C4-2B (cell line): ENCODE data around the gene THEM4.

Experiments
- ZFX ChIP-seq: fragments of 450-650 bp; IDR thresholded peaks from 2 replicates; pipeline ENCODE4 v1.6.1; 2017
- TF ChIP-seq, protein P1 (sequence below): fragments of 450-650 bp; conservative IDR thresholded peaks from 2 replicates; pipeline ENCODE4 v1.5.1; 2017; ENCODE audit warnings: mild to moderate bottlenecking

DNA sequence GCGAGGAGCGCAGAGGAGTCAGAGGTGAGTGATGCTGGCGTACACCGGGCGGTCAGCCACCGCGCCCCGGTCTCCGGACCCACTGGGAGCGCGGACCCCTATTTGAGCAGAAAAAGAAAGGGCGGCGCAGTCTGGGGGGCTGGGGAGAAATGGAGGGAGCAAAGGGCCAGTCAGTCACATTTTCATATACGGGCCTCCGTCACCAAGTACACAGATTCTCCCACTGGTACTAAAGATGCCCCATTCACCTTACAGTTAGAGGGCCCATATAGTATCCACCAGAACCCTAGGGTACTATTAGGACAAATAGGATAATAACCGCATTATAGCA, 70.3 kb downstream of the THEM4 start:
- TF ChIP-seq, protein P1, sequence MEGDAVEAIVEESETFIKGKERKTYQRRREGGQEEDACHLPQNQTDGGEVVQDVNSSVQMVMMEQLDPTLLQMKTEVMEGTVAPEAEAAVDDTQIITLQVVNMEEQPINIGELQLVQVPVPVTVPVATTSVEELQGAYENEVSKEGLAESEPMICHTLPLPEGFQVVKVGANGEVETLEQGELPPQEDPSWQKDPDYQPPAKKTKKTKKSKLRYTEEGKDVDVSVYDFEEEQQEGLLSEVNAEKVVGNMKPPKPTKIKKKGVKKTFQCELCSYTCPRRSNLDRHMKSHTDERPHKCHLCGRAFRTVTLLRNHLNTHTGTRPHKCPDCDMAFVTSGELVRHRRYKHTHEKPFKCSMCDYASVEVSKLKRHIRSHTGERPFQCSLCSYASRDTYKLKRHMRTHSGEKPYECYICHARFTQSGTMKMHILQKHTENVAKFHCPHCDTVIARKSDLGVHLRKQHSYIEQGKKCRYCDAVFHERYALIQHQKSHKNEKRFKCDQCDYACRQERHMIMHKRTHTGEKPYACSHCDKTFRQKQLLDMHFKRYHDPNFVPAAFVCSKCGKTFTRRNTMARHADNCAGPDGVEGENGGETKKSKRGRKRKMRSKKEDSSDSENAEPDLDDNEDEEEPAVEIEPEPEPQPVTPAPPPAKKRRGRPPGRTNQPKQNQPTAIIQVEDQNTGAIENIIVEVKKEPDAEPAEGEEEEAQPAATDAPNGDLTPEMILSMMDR = no peak
- TF ChIP-seq ZFX = no peak
